H1 (cell line): ENCODE data around the gene CHCHD6. TPM values are rescaled to one million over a fixed set of nuclear protein-coding genes. Genes with fewer than 3 reads are reported as not detected.
A peak's percentile ranks its signal among the peaks of the same experiment; 100 is the strongest.

Experiments used
- CTCF ChIA-PET: fragments of 300-600 bp; sonication (Branson Sonifier 250); formaldehyde crosslinking; loops from one replicate; lab custom pipeline; 2021; ENCODE audit not compliant: partially characterized antibody; lab: Charles Lee
- POLR2A ChIA-PET: fragments of 300-600 bp; sonication (Branson Sonifier 250); formaldehyde crosslinking; loops from one replicate; lab custom pipeline; 2021; ENCODE audit warnings: inconsistent platforms; ENCODE audit not compliant: partially characterized antibody; lab: Charles Lee
- DNase-seq, 2 experiments: peaks; one replicate each; pipeline versions ENCODE4 v3.0.0 to v3.0.0-alpha.2; 2010 to 2022; ENCODE audit warnings: low spot score in 2 of 2, low read depth in 1 of 2, mixed read lengths in 1 of 2
- FAIRE-seq: peaks from 2 replicates; lab custom pipeline; 2011; peaks lifted over from hg19 to GRCh38; lab: Jason Lieb, UNC
- H2AFZ ChIP-seq: 2 replicates; pipeline ENCODE4 v1.8.1; 2012; ENCODE audit warnings: low read length, inconsistent platforms
- H2AK5ac ChIP-seq: 2 replicates; pipeline ENCODE4 v1.6.1; 2013; ENCODE audit warnings: low read depth, low read length
- H2BK120ac ChIP-seq: replicated peaks from 2 replicates; pipeline ENCODE3; 2013; ENCODE audit warnings: low read depth, low read length, inconsistent platforms
- H2BK12ac ChIP-seq: 2 replicates; pipeline ENCODE4 v1.6.1; 2013; ENCODE audit warnings: low read depth, low read length
- H2BK15ac ChIP-seq: 2 replicates; pipeline ENCODE4 v1.6.1; 2013; ENCODE audit warnings: low read length
- H2BK20ac ChIP-seq: 2 replicates; pipeline ENCODE4 v1.6.1; 2013; ENCODE audit warnings: low read length
- H2BK5ac ChIP-seq: 2 replicates; pipeline ENCODE4 v1.6.1; 2013; ENCODE audit warnings: low read depth, low read length
- H3K14ac ChIP-seq: 2 replicates; pipeline ENCODE4 v1.6.1; 2013; ENCODE audit warnings: inconsistent platforms; ENCODE audit not compliant: insufficient read length
- H3K18ac ChIP-seq: 2 replicates; pipeline ENCODE4 v1.6.1; 2013; ENCODE audit warnings: low read length; ENCODE audit errors: extremely low read depth
- H3K23ac ChIP-seq: 2 replicates; pipeline ENCODE4 v1.6.1; 2013; ENCODE audit warnings: inconsistent platforms; ENCODE audit not compliant: insufficient read length
- H3K23me2 ChIP-seq: 2 replicates; pipeline ENCODE4 v1.6.1; 2013; ENCODE audit warnings: low read depth, low read length
- H3K27ac ChIP-seq: 2 replicates; pipeline ENCODE4 v1.6.1; 2011; ENCODE audit warnings: low read depth, low read length, inconsistent platforms
- H3K27me3 ChIP-seq, 4 experiments: replicated peaks in 1 of 4; 1 replicate in 1 of 4; 2 replicates in 3 of 4; pipeline versions ENCODE4 v1.6.1 to v1.8.1; 2011 to 2013; ENCODE audit warnings: low read length in 3 of 4, mild to moderate bottlenecking in 3 of 4, inconsistent platforms in 2 of 4, mixed read lengths in 2 of 4, moderate library complexity in 1 of 4; ENCODE audit not compliant: control insufficient read depth in 3 of 4, insufficient read depth in 3 of 4; ENCODE audit errors: extremely low read depth in 1 of 4
- H3K36me3 ChIP-seq, 4 experiments: 2 replicates each; pipeline versions ENCODE4 v1.6.1 to v1.8.1; 2011 to 2013; ENCODE audit warnings: mild to moderate bottlenecking in 4 of 4, low read length in 3 of 4, moderate library complexity in 2 of 4, control low read depth in 1 of 4, inconsistent platforms in 1 of 4; ENCODE audit not compliant: insufficient read depth in 4 of 4, control insufficient read depth in 2 of 4
- H3K4ac ChIP-seq: replicated peaks from 2 replicates; pipeline ENCODE3; 2013; ENCODE audit warnings: low read length, low read depth, mixed read lengths, inconsistent platforms; ENCODE audit not compliant: insufficient read length
- H3K4me1 ChIP-seq, 4 experiments: replicated peaks in 1 of 4; 1 replicate in 1 of 4; 2 replicates in 3 of 4; pipeline versions ENCODE4 v1.6.1 to v1.8.1; 2011 to 2013; ENCODE audit warnings: low read length in 3 of 4, inconsistent platforms in 2 of 4, mixed read lengths in 1 of 4; ENCODE audit not compliant: insufficient read depth in 4 of 4, control insufficient read depth in 3 of 4
- H3K4me2 ChIP-seq, 2 experiments: 2 replicates each; pipeline versions ENCODE4 v1.6.1 to v1.8.1; 2011 to 2013; ENCODE audit warnings: low read depth in 2 of 2, low read length in 2 of 2, control low read depth in 1 of 2, inconsistent platforms in 1 of 2, mild to moderate bottlenecking in 1 of 2; ENCODE audit not compliant: insufficient read depth in 1 of 2
- H3K4me3 ChIP-seq, 4 experiments: fragments of 200-600, 300-600 bp in 1 of 4; sonication (generic), shearing (Covaris generic), sonication (Bioruptor Twin) in 1 of 4; 2 replicates each; pipeline versions ENCODE4 v1.5.1 to v1.8.1; 2011 to 2016; ENCODE audit warnings: low read length in 4 of 4, low read depth in 3 of 4, control low read depth in 2 of 4, inconsistent platforms in 2 of 4, mild to moderate bottlenecking in 2 of 4, mixed read lengths in 1 of 4, moderate library complexity in 1 of 4; ENCODE audit not compliant: insufficient read depth in 2 of 4; ENCODE audit errors: extremely low read depth in 1 of 4
- H3K56ac ChIP-seq: replicated peaks from 2 replicates; pipeline ENCODE3; 2013; ENCODE audit warnings: low read depth, mild to moderate bottlenecking, mixed read lengths, low read length, inconsistent platforms; ENCODE audit not compliant: insufficient read length
- H3K79me1 ChIP-seq: 2 replicates; pipeline ENCODE4 v1.6.1; 2013; ENCODE audit warnings: low read depth, low read length, control low read depth
- H3K79me2 ChIP-seq, 2 experiments: 2 replicates each; pipeline versions ENCODE4 v1.6.1 to v1.8.1; 2012 to 2013; ENCODE audit warnings: low read length in 2 of 2, mild to moderate bottlenecking in 2 of 2, inconsistent platforms in 1 of 2; ENCODE audit not compliant: insufficient read depth in 2 of 2, control insufficient read depth in 1 of 2
- H3K9ac ChIP-seq, 4 experiments: replicated peaks in 1 of 4; 1 replicate in 1 of 4; 2 replicates in 3 of 4; pipeline versions ENCODE4 v1.6.1 to v1.8.1; 2011 to 2013; ENCODE audit warnings: low read depth in 3 of 4, low read length in 3 of 4, control low read depth in 2 of 4, mild to moderate bottlenecking in 2 of 4, moderate library complexity in 2 of 4, inconsistent platforms in 1 of 4; ENCODE audit errors: extremely low read depth in 1 of 4
- H3K9me3 ChIP-seq, 2 experiments: 2 replicates each; pipeline versions ENCODE4 v1.6.1 to v1.8.1; 2012 to 2013; ENCODE audit warnings: mild to moderate bottlenecking in 2 of 2, moderate library complexity in 2 of 2, control low read depth in 1 of 2, inconsistent platforms in 1 of 2, low read depth in 1 of 2, low read length in 1 of 2, mixed read lengths in 1 of 2; ENCODE audit not compliant: insufficient read depth in 2 of 2
- H4K20me1 ChIP-seq, 2 experiments: replicated peaks in 1 of 2; 2 replicates each; pipeline versions ENCODE3 to v1.8.1; 2011 to 2013; ENCODE audit warnings: inconsistent platforms in 2 of 2, low read length in 2 of 2, mild to moderate bottlenecking in 1 of 2; ENCODE audit not compliant: insufficient read depth in 2 of 2, control insufficient read depth in 1 of 2
- H4K5ac ChIP-seq: 2 replicates; pipeline ENCODE4 v1.6.1; 2013; ENCODE audit warnings: low read length, low read depth, mixed read lengths, inconsistent platforms; ENCODE audit not compliant: insufficient read length
- H4K8ac ChIP-seq: 2 replicates; pipeline ENCODE4 v1.8.0; 2013; ENCODE audit warnings: mild to moderate bottlenecking, moderate library complexity, low read length, inconsistent platforms; ENCODE audit not compliant: insufficient read depth; ENCODE audit errors: extremely low read depth
- H4K91ac ChIP-seq: replicated peaks from 2 replicates; pipeline ENCODE3; 2013; ENCODE audit warnings: low read length, mixed read lengths, inconsistent platforms; ENCODE audit not compliant: insufficient read length
- CBX5 ChIP-seq: fragments of 300-800, 300-1000 bp; sonication (generic); IDR thresholded peaks from 2 replicates; pipeline ENCODE4 v1.7.1; 2016; ENCODE audit warnings: antibody characterized with exemption, low read length, low read depth
- CBX8 ChIP-seq: fragments of 300-800, 300-1000 bp; sonication (generic); IDR thresholded peaks from 2 replicates; pipeline ENCODE4 v1.7.1; 2016; ENCODE audit warnings: low read depth, low read length, borderline replicate concordance
- EZH2 ChIP-seq: fragments of 200-600 bp; sonication (generic); IDR thresholded peaks from 2 replicates; pipeline ENCODE4 v1.7.1; 2012; ENCODE audit warnings: low read depth, mild to moderate bottlenecking, moderate library complexity, low read length, inconsistent platforms; ENCODE audit not compliant: severe bottlenecking
- FOSL1 ChIP-seq: IDR thresholded peaks from 2 replicates; pipeline ENCODE4 v1.6.1; 2011; ENCODE audit warnings: mild to moderate bottlenecking, low read depth, low read length, moderate library complexity; ENCODE audit not compliant: insufficient read depth
- KDM5A ChIP-seq: fragments of 200-600 bp; IDR thresholded peaks from 2 replicates; pipeline ENCODE4 v1.7.1; 2012; ENCODE audit warnings: mild to moderate bottlenecking, low read length, inconsistent platforms, mixed read lengths
- POLR2A ChIP-seq, 2 experiments: IDR thresholded peaks; 1 replicate in 1 of 2; 2 replicates in 1 of 2; pipeline ENCODE4 v1.6.1; 2011; ENCODE audit warnings: low read depth in 2 of 2, low read length in 2 of 2, mild to moderate bottlenecking in 2 of 2; ENCODE audit errors: control extremely low read depth in 1 of 2
- RFX5 ChIP-seq: IDR thresholded peaks from 2 replicates; pipeline ENCODE4 v1.6.1; 2011; ENCODE audit warnings: low read depth, low read length, improper control_type of control experiment, borderline replicate concordance
- SP1 ChIP-seq: IDR thresholded peaks from 2 replicates; pipeline ENCODE4 v1.6.1; 2011; ENCODE audit warnings: low read depth, low read length
- TBP ChIP-seq: IDR thresholded peaks from 2 replicates; pipeline ENCODE4 v1.6.1; 2011; ENCODE audit warnings: low read depth, low read length, improper control_type of control experiment
- WGBS, 2 experiments: shearing (Covaris generic) in 1 of 2; methylation state at CpG; one replicate each; pipeline versions ENCODE4 v1.1.6 to v1.1.7; 2013 to 2015; ENCODE audit warnings: low lambda C conversion rate in 2 of 2, mixed read lengths in 2 of 2, inconsistent platforms in 1 of 2, low coverage in 1 of 2, missing lambda C conversion rate in 1 of 2; ENCODE audit not compliant: insufficient replicate concordance in 2 of 2, insufficient coverage in 1 of 2, insufficient read length in 1 of 2; ENCODE audit errors: extremely low coverage in 1 of 2, missing lambda C conversion rate in 1 of 2; 5-methylcytosine and 5-hydroxymethylcytosine counted together
- polyA plus RNA-seq, 7 experiments: library from polyadenylated mRNA; depleted of rRNA in 3 of 7; stranded (reverse) in 5 of 7; unstranded in 2 of 7; fragments of >200 nt in 5 of 7; fragments of 200-250 nt in 2 of 7; gene quantifications; 1 replicate in 5 of 7; 2 replicates in 1 of 7; 4 replicates in 1 of 7; pipeline versions ENCODE4 v1.2.1 to v1.2.3, GENCODE V29; 2011 to 2013; ENCODE audit warnings: missing spikeins in 2 of 7, mixed read lengths in 2 of 7
- total RNA-seq: library from RNA; stranded (reverse); fragmentation: NEBNext Ultra II Directional; extraction: Animal tissue kit (Norgen Biotek cat#: 25700); gene quantifications from 2 replicates; pipeline ENCODE4 v1.2.1, GENCODE V29; 2021

CHCHD6 gene
- total and polyA plus RNA-seq, 2 of the 8 experiments (the other 6 are each of a cell fraction or from before 2014, with no cell fraction given), result 32.4 to 37.6 TPM

GRCh38 chr3:126893651-126894050 is 189.6 kb downstream of the CHCHD6 start:
- FAIRE-seq (no peak), DNase-seq (no peak)
- H3K79me1 ChIP-seq, result peaks cover 2% of the 10 kb centered on the region; the same call in 1 of the 2 replicates
- no peak overlapping the region for H2BK15ac ChIP-seq
- H3K36me3 ChIP-seq, result no peaks in the 10 kb centered on the region
- no peak overlapping the region for H3K27ac ChIP-seq
- no peak overlapping the region for H4K5ac ChIP-seq
- H2BK20ac ChIP-seq, result no peak overlapping the region
- TF ChIP-seq RFX5 (no peak), SP1 (no peak), FOSL1 (no peak), CBX8 (no peak), CBX5 (no peak), KDM5A (no peak), TBP (no peak), EZH2 (no peak), POLR2A (IDR thresholded peaks at IDR 0.05; ENCODE audit: control extremely low read depth in 1 of 2, low read depth in 2 of 2, low read length in 2 of 2) (no peak)
- TF ChIP-seq, all 59 proteins: peak for 0
- Histone ChIP-seq H4K91ac (no peak overlapping the region), H3K4me2 (no peak overlapping the region), H2AFZ (no peak overlapping the region), H3K9me3 (no peaks in the 10 kb centered on the region), H3K18ac (no peak overlapping the region), H3K23ac (no peak overlapping the region), H2BK5ac (no peak overlapping the region), H2BK12ac (0 out of 2 replicates have a peak overlapping the region, but pooled peaks have one; percentile 50), H2BK120ac (no peak overlapping the region), H3K79me2 (no peaks in the 10 kb centered on the region), H4K8ac (no peak overlapping the region), H3K4ac (no peak overlapping the region), H2AK5ac (0 out of 2 replicates have a peak overlapping the region, but pooled peaks have one; percentile 17), H3K27me3 (no peaks in the 10 kb centered on the region), H3K4me3 (no peak overlapping the region), H3K23me2 (no peaks in the 10 kb centered on the region), H3K4me1 (peaks cover 0 to 12% (median 6%) of the 10 kb centered on the region in 4 experiments; a peak in 5 of 7 replicates), H4K20me1 (peaks cover 0 to 1% of the 10 kb centered on the region in 2 experiments), H3K56ac (no peak overlapping the region), H3K9ac (no peak overlapping the region), H3K14ac (no peak overlapping the region)
- CTCF ChIA-PET, result interaction anchor here (0.6 to 1.0 kb wide), 2 partner anchors 9 to 156 kb away, joined by 3 to 4 read pairs; no protein-coding TSS in a partner anchor
- POLR2A ChIA-PET, result no interaction called here
- 81% methylated on average over 2 of the region's 2 CpGs; no CpG with 5 or more reads in 1 of the 2 experiments for WGBS, 2 experiments
